Neural progenitor cell (in vitro differentiated cells): Measurements from ENCODE around the gene ILKAP. TPM values are rescaled to one million over a fixed set of nuclear protein-coding genes. Genes with fewer than 3 reads are reported as not detected.

Source experiments
- DNase-seq: peaks from one replicate; pipeline ENCODE4 v3.0.0-alpha.2; 2016; ENCODE audit warnings: low spot score
- H2AFZ ChIP-seq: fragments of 200-600 bp; sonication (generic); replicated peaks from 2 replicates; pipeline ENCODE4 v1.6.1; 2016; ENCODE audit warnings: antibody characterized with exemption
- H3F3A ChIP-seq: fragments of 200-600 bp; sonication (generic); 2 replicates; pipeline ENCODE4 v1.6.1; 2016; ENCODE audit warnings: antibody characterized with exemption, low read depth
- H3K27ac ChIP-seq: fragments of 200-600 bp; sonication (generic); 2 replicates; pipeline ENCODE4 v1.5.1; 2016; ENCODE audit warnings: mild to moderate bottlenecking
- H3K27me3 ChIP-seq: fragments of 200-600 bp; sonication (generic); 2 replicates; pipeline ENCODE4 v1.6.1; 2016; ENCODE audit warnings: mild to moderate bottlenecking, moderate library complexity
- H3K36me3 ChIP-seq: fragments of 200-600 bp; sonication (generic); 2 replicates; pipeline ENCODE4 v1.5.1; 2016
- H3K4me1 ChIP-seq: fragments of 200-600 bp; sonication (generic); 2 replicates; pipeline ENCODE4 v1.6.1; 2016; ENCODE audit warnings: mixed run types
- H3K4me2 ChIP-seq: fragments of 200-600 bp; sonication (generic); 2 replicates; pipeline ENCODE4 v1.6.1; 2016
- H3K4me3 ChIP-seq: fragments of 200-600 bp; sonication (generic); 2 replicates; pipeline ENCODE4 v1.5.1; 2016
- H3K79me2 ChIP-seq: fragments of 200-600 bp; sonication (generic); 2 replicates; pipeline ENCODE4 v1.6.1; 2016; ENCODE audit warnings: low read depth
- H3K9ac ChIP-seq: fragments of 200-600 bp; sonication (generic); 2 replicates; pipeline ENCODE4 v1.6.1; 2016
- H3K9me3 ChIP-seq: fragments of 200-600 bp; sonication (generic); 2 replicates; pipeline ENCODE4 v1.5.1; 2016; ENCODE audit warnings: low read depth
- H4K20me1 ChIP-seq: fragments of 200-600 bp; sonication (generic); 2 replicates; pipeline ENCODE4 v1.6.1; 2016; ENCODE audit warnings: low read depth
- H3K27ac Mint-ChIP-seq: 3 replicates; pipeline ENCODE4 v1.8.0; 2021; ENCODE audit warnings: mixed read lengths
- H3K27me3 Mint-ChIP-seq: 2 replicates; pipeline ENCODE4 v1.8.0; 2022; ENCODE audit warnings: low read depth, mild to moderate bottlenecking, inconsistent platforms, moderate library complexity, mixed read lengths; ENCODE audit not compliant: insufficient read depth
- H3K36me3 Mint-ChIP-seq: 3 replicates; pipeline ENCODE4 v1.8.0; 2021; ENCODE audit warnings: mixed read lengths
- H3K4me1 Mint-ChIP-seq: 3 replicates; pipeline ENCODE4 v1.8.0; 2021; ENCODE audit warnings: mixed read lengths
- H3K4me3 Mint-ChIP-seq: 3 replicates; pipeline ENCODE4 v1.8.0; 2021; ENCODE audit warnings: mild to moderate bottlenecking, moderate library complexity, mixed read lengths
- H3K9me3 Mint-ChIP-seq: 3 replicates; pipeline ENCODE4 v1.8.0; 2020; ENCODE audit warnings: mixed read lengths
- EZH2 ChIP-seq: fragments of 200-600 bp; sonication (generic); IDR thresholded peaks from 2 replicates; pipeline ENCODE4 v1.6.1; 2017; ENCODE audit warnings: antibody characterized with exemption, mild to moderate bottlenecking, moderate library complexity
- EZH2phosphoT487 ChIP-seq: fragments of 200-600 bp; sonication (generic); IDR thresholded peaks from 2 replicates; pipeline ENCODE4 v1.6.1; 2017; ENCODE audit warnings: antibody characterized with exemption
- total RNA-seq: library from RNA; depleted of rRNA; stranded (reverse); fragments of >200 nt; gene quantifications from 2 replicates; pipeline ENCODE4 v1.2.3, GENCODE V29; 2015; ENCODE audit warnings: low replicate concordance
- TF ChIP-seq, protein P1 (sequence below): fragments of 200-600 bp; sonication (generic); IDR thresholded peaks from 2 replicates; pipeline ENCODE4 v1.5.1; 2017; ENCODE audit warnings: antibody characterized with exemption, mild to moderate bottlenecking

The ILKAP gene
- total RNA-seq, 1 donor from 2014 or later, result 19.0 TPM

DNA sequence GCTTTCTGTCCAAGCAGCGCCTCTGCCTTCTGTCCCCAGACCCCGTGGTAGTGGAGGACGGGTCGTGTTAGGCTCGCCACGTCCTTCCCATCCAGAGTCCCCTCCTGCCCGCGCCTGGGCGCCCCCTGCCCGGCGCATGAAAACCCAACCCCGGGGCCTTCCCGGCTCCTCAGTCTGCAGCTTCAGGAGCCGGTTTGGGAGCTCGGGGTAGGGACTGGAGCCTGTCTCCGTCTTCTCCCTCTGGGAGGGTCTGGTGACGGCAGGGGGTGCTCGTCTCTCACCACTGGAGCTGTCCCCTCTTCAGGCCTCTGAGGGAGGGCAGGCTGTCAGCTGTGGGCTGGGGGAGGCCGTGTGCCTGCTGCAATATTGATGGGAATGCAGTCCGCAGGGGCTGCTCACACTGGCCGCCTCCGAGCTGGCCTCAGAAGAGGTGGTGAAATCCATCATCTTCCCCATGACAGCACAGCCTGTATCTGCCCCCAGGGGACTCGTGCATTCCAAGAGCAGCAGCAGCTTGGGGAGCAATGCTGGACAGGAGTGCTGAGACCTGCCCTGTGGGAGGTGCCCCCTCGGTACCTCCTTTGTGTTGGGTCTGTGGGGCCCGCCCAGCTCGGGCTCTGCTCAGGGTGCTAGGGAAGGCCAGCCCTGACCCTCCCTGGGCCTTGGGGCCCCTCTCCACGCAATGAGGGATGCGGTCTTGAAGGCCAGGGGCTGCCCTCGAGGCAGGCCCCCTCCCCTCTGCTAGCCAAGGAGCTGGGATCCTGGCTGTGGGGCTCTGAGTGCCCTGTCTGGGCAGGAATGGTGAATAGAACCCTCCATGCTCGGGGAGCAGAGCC, 82.8 kb downstream of the ILKAP start:
- no peaks in the 10 kb centered on the region for H3K36me3 ChIP-seq
- H3K27me3 Mint-ChIP-seq, result peaks cover 7% of the 10 kb centered on the region
- H3K4me1 ChIP-seq, result peaks cover 7% of the 10 kb centered on the region
- peak; percentile 63 for DNase-seq
- no peak overlapping the region for H3K9ac ChIP-seq
- H3K27me3 ChIP-seq, result peaks cover 14% of the 10 kb centered on the region
- H3K27ac ChIP-seq, result no peak overlapping the region
- H3K79me2 ChIP-seq, result no peaks in the 10 kb centered on the region
- no peak overlapping the region for H3K27ac Mint-ChIP-seq
- H3K9me3 ChIP-seq, result no peaks in the 10 kb centered on the region
- no peak overlapping the region for H3K4me3 Mint-ChIP-seq
- peak overlapping the region; percentile 42 for H2AFZ ChIP-seq
- no peaks in the 10 kb centered on the region for H3K36me3 Mint-ChIP-seq
- no peaks in the 10 kb centered on the region for H3F3A ChIP-seq
- H3K4me2 ChIP-seq, result peak overlapping the region; percentile 31
- TF ChIP-seq EZH2phosphoT487, result no peak
- TF ChIP-seq EZH2, result no peak
- TF ChIP-seq, protein P1, sequence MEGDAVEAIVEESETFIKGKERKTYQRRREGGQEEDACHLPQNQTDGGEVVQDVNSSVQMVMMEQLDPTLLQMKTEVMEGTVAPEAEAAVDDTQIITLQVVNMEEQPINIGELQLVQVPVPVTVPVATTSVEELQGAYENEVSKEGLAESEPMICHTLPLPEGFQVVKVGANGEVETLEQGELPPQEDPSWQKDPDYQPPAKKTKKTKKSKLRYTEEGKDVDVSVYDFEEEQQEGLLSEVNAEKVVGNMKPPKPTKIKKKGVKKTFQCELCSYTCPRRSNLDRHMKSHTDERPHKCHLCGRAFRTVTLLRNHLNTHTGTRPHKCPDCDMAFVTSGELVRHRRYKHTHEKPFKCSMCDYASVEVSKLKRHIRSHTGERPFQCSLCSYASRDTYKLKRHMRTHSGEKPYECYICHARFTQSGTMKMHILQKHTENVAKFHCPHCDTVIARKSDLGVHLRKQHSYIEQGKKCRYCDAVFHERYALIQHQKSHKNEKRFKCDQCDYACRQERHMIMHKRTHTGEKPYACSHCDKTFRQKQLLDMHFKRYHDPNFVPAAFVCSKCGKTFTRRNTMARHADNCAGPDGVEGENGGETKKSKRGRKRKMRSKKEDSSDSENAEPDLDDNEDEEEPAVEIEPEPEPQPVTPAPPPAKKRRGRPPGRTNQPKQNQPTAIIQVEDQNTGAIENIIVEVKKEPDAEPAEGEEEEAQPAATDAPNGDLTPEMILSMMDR, result peak; percentile 38
- H4K20me1 ChIP-seq, result no peaks in the 10 kb centered on the region
- no peak overlapping the region for H3K4me3 ChIP-seq
- H3K4me1 Mint-ChIP-seq, result no peaks in the 10 kb centered on the region
- H3K9me3 Mint-ChIP-seq, result peaks cover 4% of the 10 kb centered on the region

Other genes starting within 250 kb of the ILKAP start
- gene UBE2F, start 236.7 kb downstream of the ILKAP start, total RNA-seq, result 50.8 and 77.4 TPM in 2 replicates
- 35.6 and 44.1 TPM in 2 replicates for gene SCLY, start 142.7 kb downstream of the ILKAP start, total RNA-seq
- gene ESPNL, start 103.4 kb downstream of the ILKAP start, total RNA-seq, result 0.58 and 0.59 TPM in 2 replicates
- gene KLHL30, start 65.0 kb downstream of the ILKAP start, total RNA-seq, result 0.06 TPM in 1 of 2 replicates, not detected in the other
- 0.09 TPM in 1 of 2 replicates, not detected in the other for gene ERFE, start 44.7 kb downstream of the ILKAP start, total RNA-seq
- 5.3 and 29.3 TPM in 2 replicates for gene HES6, start 36.3 kb upstream of the ILKAP start, total RNA-seq
- gene PER2, start 84.9 kb upstream of the ILKAP start, total RNA-seq, result 1.4 and 2.6 TPM in 2 replicates
- gene TRAF3IP1, start 116.8 kb upstream of the ILKAP start, total RNA-seq, result 8.5 and 11.2 TPM in 2 replicates
- gene ASB1, start 223.2 kb upstream of the ILKAP start, total RNA-seq, result 22.1 and 29.2 TPM in 2 replicates